T-helper 2 cell treated with Interferon-gamma antibody and Interleukin-4, amounts not matched to agents 5 μg/mL and 100 μg/mL, for 36 hours (primary cell): Measurements from ENCODE around the gene CHD9.
"Not testable (repeated sequence)": the region's sequence is repeated elsewhere in the genome, so short reads cannot be mapped to it uniquely, and the experiment has no call there.

ENCODE experiments used
- DNase-seq: peaks from one replicate; pipeline ENCODE4 v3.0.0; 2021; ENCODE audit warnings: low spot score
- H3K27ac Mint-ChIP-seq: one replicate; pipeline ENCODE4 v1.8.0; 2021; ENCODE audit warnings: mild to moderate bottlenecking, mixed read lengths
- H3K27me3 Mint-ChIP-seq: one replicate; pipeline ENCODE4 v1.8.0; 2021; ENCODE audit warnings: low read depth, mixed read lengths
- H3K36me3 Mint-ChIP-seq: one replicate; pipeline ENCODE4 v1.8.0; 2021; ENCODE audit warnings: low read depth, mixed read lengths
- H3K4me1 Mint-ChIP-seq: one replicate; pipeline ENCODE4 v1.8.0; 2021; ENCODE audit warnings: low read depth, mixed read lengths
- H3K4me3 Mint-ChIP-seq: one replicate; pipeline ENCODE4 v1.8.0; 2022; ENCODE audit warnings: mild to moderate bottlenecking, moderate library complexity, mixed read lengths
- H3K9me3 Mint-ChIP-seq: one replicate; pipeline ENCODE4 v1.8.0; 2021; ENCODE audit warnings: mixed read lengths

CHD9 gene

GRCh38 chr16:53074296-53074695, 19.5 kb downstream of the CHD9 start:
- H3K27ac Mint-ChIP-seq, H3K4me3 Mint-ChIP-seq, H3K27me3 Mint-ChIP-seq, DNase-seq: not testable (repeated sequence)
- Mint-ChIP-seq H3K36me3 (peaks cover 28% of the 10 kb centered on the region), H3K9me3 (peaks cover 23% of the 10 kb centered on the region), H3K4me1 (peaks cover 11% of the 10 kb centered on the region)

GRCh38 chr16:53075461-53075860, 20.7 kb downstream of the CHD9 start:
- H3K27ac Mint-ChIP-seq, DNase-seq, H3K4me1 Mint-ChIP-seq, H3K4me3 Mint-ChIP-seq, H3K27me3 Mint-ChIP-seq: not testable (repeated sequence)
- Mint-ChIP-seq H3K9me3 (peaks cover 23% of the 10 kb centered on the region), H3K36me3 (peaks cover 22% of the 10 kb centered on the region)

DNA sequence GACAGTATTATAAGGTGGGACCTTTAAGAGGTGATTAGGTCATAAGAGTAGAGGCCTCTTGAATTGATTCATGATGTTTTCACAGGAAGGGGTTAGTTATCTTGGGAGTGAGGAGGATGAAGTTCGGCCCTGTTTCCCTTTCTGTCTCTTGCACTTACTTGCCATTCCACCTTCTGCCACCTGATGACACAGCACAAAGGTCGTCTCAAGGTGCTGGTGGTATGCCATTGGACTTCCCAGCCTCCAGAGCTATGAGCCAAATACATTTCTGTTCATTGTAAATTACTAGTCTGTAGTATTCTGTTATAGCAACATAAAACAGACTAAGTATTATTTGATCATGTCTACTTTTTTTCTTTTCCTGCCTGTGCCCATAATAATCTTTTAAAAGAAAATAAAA, 23.5 kb downstream of the CHD9 start:
- Mint-ChIP-seq H3K27ac (no peak overlapping the region), H3K4me1 (no peaks in the 10 kb centered on the region), H3K9me3 (peaks cover 19% of the 10 kb centered on the region), H3K36me3 (peaks cover 22% of the 10 kb centered on the region), H3K27me3 (no peaks in the 10 kb centered on the region), H3K4me3 (no peak overlapping the region)
- no peak for DNase-seq

GRCh38 chr16:53078765-53079485, 24.1 kb downstream of the CHD9 start:
- Mint-ChIP-seq H3K9me3 (peaks cover 14% of the 10 kb centered on the region), H3K36me3 (peaks cover 18% of the 10 kb centered on the region), H3K27ac (no peak overlapping the region), H3K4me1 (no peaks in the 10 kb centered on the region), H3K4me3 (no peak overlapping the region), H3K27me3 (no peaks in the 10 kb centered on the region)
- no peak for DNase-seq

GRCh38 chr16:53080345-53081031, 25.7 kb downstream of the CHD9 start:
- Mint-ChIP-seq H3K27ac (no peak overlapping the region), H3K9me3 (peaks cover 6% of the 10 kb centered on the region), H3K36me3 (peaks cover 8% of the 10 kb centered on the region), H3K4me3 (no peak overlapping the region), H3K4me1 (no peaks in the 10 kb centered on the region), H3K27me3 (no peaks in the 10 kb centered on the region)
- no peak for DNase-seq

DNA sequence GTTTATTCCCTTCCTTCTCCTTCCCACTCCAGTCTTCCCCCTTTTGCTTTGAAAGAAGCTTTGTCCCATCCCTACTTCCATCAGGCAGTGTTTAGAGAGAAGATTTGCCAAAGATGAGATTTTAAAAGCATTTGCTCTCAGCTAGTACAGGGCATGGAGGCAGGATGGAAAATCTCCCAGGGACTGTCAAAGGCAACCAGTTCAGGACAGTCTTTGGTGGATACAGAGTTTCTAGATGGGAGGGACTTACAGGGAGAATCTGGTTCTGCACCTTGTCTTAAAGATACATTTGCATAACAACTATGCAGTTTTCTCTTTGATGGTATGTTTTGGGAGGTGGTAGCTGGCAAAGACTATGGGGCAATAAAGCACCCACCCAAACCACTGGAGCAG, 26.2 kb downstream of the CHD9 start:
- Mint-ChIP-seq H3K4me3 (no peak overlapping the region), H3K36me3 (peaks cover 4% of the 10 kb centered on the region), H3K27ac (no peak overlapping the region), H3K27me3 (no peaks in the 10 kb centered on the region), H3K9me3 (peaks cover 3% of the 10 kb centered on the region), H3K4me1 (no peaks in the 10 kb centered on the region)
- DNase-seq: no peak

GRCh38 chr16:53081686-53082407, 27.1 kb downstream of the CHD9 start:
- H3K27ac Mint-ChIP-seq: no peak overlapping the region
- H3K9me3 Mint-ChIP-seq: peaks cover 3% of the 10 kb centered on the region
- no peaks in the 10 kb centered on the region for H3K4me1 Mint-ChIP-seq
- no peak overlapping the region for H3K4me3 Mint-ChIP-seq
- H3K27me3 Mint-ChIP-seq: no peaks in the 10 kb centered on the region
- DNase-seq: no peak
- peaks cover 4% of the 10 kb centered on the region for H3K36me3 Mint-ChIP-seq

- H3K27ac Mint-ChIP-seq: no peak overlapping the region
- no peaks in the 10 kb centered on the region for H3K27me3 Mint-ChIP-seq
- DNase-seq: no peak
- H3K4me1 Mint-ChIP-seq: no peaks in the 10 kb centered on the region
- H3K36me3 Mint-ChIP-seq: peaks cover 4% of the 10 kb centered on the region
- H3K4me3 Mint-ChIP-seq: no peak overlapping the region
- H3K9me3 Mint-ChIP-seq: peaks cover 3% of the 10 kb centered on the region
Measured at GRCh38 chr16:53082509-53082908, 27.7 kb downstream of the CHD9 start.

DNA sequence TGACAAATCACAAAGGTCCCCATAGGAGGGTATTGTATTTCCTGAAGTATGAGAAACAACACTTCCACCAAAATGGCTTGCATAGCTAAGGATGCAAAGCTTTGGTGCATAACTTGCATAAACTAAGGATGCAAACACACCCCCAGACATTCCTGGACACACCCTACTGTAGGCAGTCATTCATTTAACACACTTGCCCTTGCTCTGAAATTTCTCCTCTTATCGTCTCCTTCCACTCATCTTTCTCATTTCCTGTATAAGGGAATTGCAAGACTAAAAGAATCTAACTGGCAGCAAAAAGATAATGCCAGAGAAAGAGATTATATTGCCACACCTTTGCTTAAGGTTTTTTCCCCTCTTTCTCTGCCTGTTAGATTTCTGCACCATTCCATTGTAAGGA, 28.3 kb downstream of the CHD9 start:
- Mint-ChIP-seq H3K36me3 (peaks cover 2% of the 10 kb centered on the region), H3K4me1 (no peaks in the 10 kb centered on the region), H3K27ac (no peak overlapping the region), H3K27me3 (no peaks in the 10 kb centered on the region), H3K9me3 (peaks cover under 1% of the 10 kb centered on the region), H3K4me3 (no peak overlapping the region)
- no peak for DNase-seq

- Mint-ChIP-seq H3K4me3 (no peak overlapping the region), H3K9me3 (no peaks in the 10 kb centered on the region), H3K27me3 (no peaks in the 10 kb centered on the region), H3K27ac (no peak overlapping the region), H3K36me3 (no peaks in the 10 kb centered on the region), H3K4me1 (no peaks in the 10 kb centered on the region)
- no peak for DNase-seq
Measured at GRCh38 chr16:53084141-53084541, 29.4 kb downstream of the CHD9 start.

- H3K27me3 Mint-ChIP-seq: no peaks in the 10 kb centered on the region
- DNase-seq: no peak
- H3K9me3 Mint-ChIP-seq: no peaks in the 10 kb centered on the region
- no peak overlapping the region for H3K4me3 Mint-ChIP-seq
- H3K36me3 Mint-ChIP-seq: no peaks in the 10 kb centered on the region
- H3K4me1 Mint-ChIP-seq: no peaks in the 10 kb centered on the region
- no peak overlapping the region for H3K27ac Mint-ChIP-seq
Measured at GRCh38 chr16:53084746-53085334, 30.0 kb downstream of the CHD9 start.

DNA sequence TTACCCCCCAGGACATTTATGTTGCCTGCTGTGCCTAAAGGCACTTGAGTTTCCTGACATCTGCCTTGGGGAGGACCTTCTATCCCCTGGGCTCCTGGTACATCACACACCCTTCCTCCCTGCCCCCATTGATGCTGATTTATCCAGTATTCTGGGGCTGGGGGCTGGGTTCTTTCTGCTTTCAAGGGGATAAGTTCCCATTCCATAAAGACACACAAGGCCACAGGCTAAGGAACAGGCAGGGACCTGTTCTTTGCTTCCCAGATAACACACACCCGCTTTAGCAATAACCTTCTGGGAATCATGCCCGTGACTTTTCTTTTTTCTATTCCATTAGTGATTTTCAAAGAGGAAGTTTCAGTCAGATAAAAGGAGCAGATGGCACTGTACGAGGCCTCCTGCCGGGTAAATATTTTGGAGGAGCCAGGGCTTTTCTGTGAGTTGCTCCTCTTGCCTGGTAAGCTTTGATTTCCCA, 30.6 kb downstream of the CHD9 start:
- H3K27me3 Mint-ChIP-seq: no peaks in the 10 kb centered on the region
- H3K9me3 Mint-ChIP-seq: no peaks in the 10 kb centered on the region
- DNase-seq: no peak
- peaks cover 5% of the 10 kb centered on the region for H3K4me1 Mint-ChIP-seq
- H3K4me3 Mint-ChIP-seq: no peak overlapping the region
- no peaks in the 10 kb centered on the region for H3K36me3 Mint-ChIP-seq
- H3K27ac Mint-ChIP-seq: no peak overlapping the region

DNA sequence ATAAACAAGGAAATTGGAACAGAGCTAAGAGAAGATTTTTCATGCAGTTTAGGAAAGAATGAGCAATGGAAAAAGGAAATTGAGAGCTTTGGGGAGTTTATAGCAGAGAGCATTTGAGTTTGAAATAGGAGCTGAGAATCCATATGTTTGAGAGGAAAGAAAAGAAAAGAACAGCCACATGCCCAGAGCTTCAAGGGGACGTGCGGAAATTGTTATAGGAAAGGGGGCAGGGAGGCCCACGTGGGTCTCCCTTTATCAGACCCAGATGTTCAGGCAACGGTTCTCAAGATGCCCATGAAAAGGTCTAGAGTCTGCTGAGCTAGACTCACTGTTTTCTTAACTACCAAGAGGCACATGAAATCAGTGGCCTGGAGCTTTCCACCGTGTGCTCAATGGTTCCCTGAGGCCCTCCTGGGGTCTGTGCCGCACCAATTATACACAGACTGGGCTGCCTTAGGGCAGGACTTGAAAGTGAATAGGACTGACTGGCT, 31.2 kb downstream of the CHD9 start:
- no peak overlapping the region for H3K4me3 Mint-ChIP-seq
- H3K9me3 Mint-ChIP-seq: no peaks in the 10 kb centered on the region
- DNase-seq: no peak
- peaks cover 11% of the 10 kb centered on the region for H3K4me1 Mint-ChIP-seq
- H3K27me3 Mint-ChIP-seq: no peaks in the 10 kb centered on the region
- H3K27ac Mint-ChIP-seq: no peak overlapping the region
- H3K36me3 Mint-ChIP-seq: no peaks in the 10 kb centered on the region

GRCh38 chr16:53087101-53087500, 32.3 kb downstream of the CHD9 start:
- H3K9me3 Mint-ChIP-seq: no peaks in the 10 kb centered on the region
- no peak for DNase-seq
- no peaks in the 10 kb centered on the region for H3K27me3 Mint-ChIP-seq
- peaks cover 17% of the 10 kb centered on the region for H3K4me1 Mint-ChIP-seq
- no peak overlapping the region for H3K4me3 Mint-ChIP-seq
- peaks cover 1% of the 10 kb centered on the region for H3K36me3 Mint-ChIP-seq
- no peak overlapping the region for H3K27ac Mint-ChIP-seq
